ENCODE measurements around the gene PGPEP1.

DNA sequence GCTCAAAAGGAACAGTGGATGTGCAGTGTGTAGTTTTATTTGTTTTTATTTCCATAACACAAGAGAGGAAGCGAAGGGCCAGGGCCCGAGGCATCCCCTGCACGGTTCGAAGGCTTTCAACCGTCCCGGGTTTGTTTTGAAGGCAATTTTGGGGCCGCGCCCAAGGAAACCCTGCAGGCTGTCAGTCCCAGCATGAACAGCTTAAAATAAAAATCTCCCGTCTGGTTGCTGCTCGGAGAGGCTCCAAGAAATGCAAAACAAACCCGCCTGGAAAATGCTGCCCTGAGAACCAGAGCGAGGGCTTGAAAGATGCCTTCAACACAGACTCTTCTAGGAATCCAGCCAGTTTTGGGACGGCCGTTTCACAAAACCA lies 33.5 kb upstream of the PGPEP1 start:
- TF ChIP-seq, protein P1, sequence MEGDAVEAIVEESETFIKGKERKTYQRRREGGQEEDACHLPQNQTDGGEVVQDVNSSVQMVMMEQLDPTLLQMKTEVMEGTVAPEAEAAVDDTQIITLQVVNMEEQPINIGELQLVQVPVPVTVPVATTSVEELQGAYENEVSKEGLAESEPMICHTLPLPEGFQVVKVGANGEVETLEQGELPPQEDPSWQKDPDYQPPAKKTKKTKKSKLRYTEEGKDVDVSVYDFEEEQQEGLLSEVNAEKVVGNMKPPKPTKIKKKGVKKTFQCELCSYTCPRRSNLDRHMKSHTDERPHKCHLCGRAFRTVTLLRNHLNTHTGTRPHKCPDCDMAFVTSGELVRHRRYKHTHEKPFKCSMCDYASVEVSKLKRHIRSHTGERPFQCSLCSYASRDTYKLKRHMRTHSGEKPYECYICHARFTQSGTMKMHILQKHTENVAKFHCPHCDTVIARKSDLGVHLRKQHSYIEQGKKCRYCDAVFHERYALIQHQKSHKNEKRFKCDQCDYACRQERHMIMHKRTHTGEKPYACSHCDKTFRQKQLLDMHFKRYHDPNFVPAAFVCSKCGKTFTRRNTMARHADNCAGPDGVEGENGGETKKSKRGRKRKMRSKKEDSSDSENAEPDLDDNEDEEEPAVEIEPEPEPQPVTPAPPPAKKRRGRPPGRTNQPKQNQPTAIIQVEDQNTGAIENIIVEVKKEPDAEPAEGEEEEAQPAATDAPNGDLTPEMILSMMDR (IDR thresholded peaks at IDR 0.05), result no peak
- no peak for TF ChIP-seq POLR2A (IDR thresholded peaks at IDR 0.05)

Data from esophagus squamous epithelium (tissue), 4 donors.